Astrocyte (in vitro differentiated cells and primary cell): ENCODE measurements around the gene ACTR3C. TPM values are rescaled to one million over a fixed set of nuclear protein-coding genes. Genes with fewer than 3 reads are reported as not detected.
"Not testable (repeated sequence)": the region's sequence is repeated elsewhere in the genome, so short reads cannot be mapped to it uniquely, and the experiment has no call there.

ENCODE experiments used
- DNase-seq: peaks from one replicate; pipeline ENCODE4 v3.0.0-alpha.2; 2010; ENCODE audit warnings: low read depth
- FAIRE-seq: peaks from 2 replicates; lab custom pipeline; 2011; peaks lifted over from hg19 to GRCh38; lab: Jason Lieb, UNC
- H2AFZ ChIP-seq: 2 replicates; pipeline ENCODE4 v1.6.0; 2012; ENCODE audit warnings: low read depth, low read length, inconsistent platforms
- H3K27ac ChIP-seq: 2 replicates; pipeline ENCODE4 v1.5.1; 2011; ENCODE audit warnings: low read depth, low read length, inconsistent platforms
- H3K27me3 ChIP-seq: 2 replicates; pipeline ENCODE4 v1.6.0; 2011; ENCODE audit warnings: low read length, inconsistent platforms; ENCODE audit not compliant: insufficient read depth
- H3K36me3 ChIP-seq: 2 replicates; pipeline ENCODE4 v1.5.1; 2011; ENCODE audit warnings: low read length, inconsistent platforms; ENCODE audit not compliant: insufficient read depth
- H3K4me1 ChIP-seq: 2 replicates; pipeline ENCODE4 v1.5.1; 2011; ENCODE audit warnings: low read length, inconsistent platforms; ENCODE audit not compliant: insufficient read depth
- H3K4me2 ChIP-seq: 2 replicates; pipeline ENCODE4 v1.6.0; 2012; ENCODE audit warnings: low read length, inconsistent platforms
- H3K4me3 ChIP-seq: 2 replicates; pipeline ENCODE4 v1.5.1; 2011; ENCODE audit warnings: low read depth, mild to moderate bottlenecking, low read length, inconsistent platforms; ENCODE audit not compliant: insufficient read depth
- H3K79me2 ChIP-seq: 2 replicates; pipeline ENCODE4 v1.6.0; 2012; ENCODE audit warnings: mild to moderate bottlenecking, low read length, inconsistent platforms; ENCODE audit not compliant: insufficient read depth
- H3K9ac ChIP-seq: 2 replicates; pipeline ENCODE4 v1.6.0; 2012; ENCODE audit warnings: mild to moderate bottlenecking, low read length, inconsistent platforms
- H3K9me3 ChIP-seq: 2 replicates; pipeline ENCODE4 v1.5.1; 2012; ENCODE audit warnings: low read depth, mild to moderate bottlenecking, low read length, inconsistent platforms; ENCODE audit not compliant: insufficient read depth
- H4K20me1 ChIP-seq: 2 replicates; pipeline ENCODE4 v1.6.0; 2012; ENCODE audit warnings: low read length, inconsistent platforms; ENCODE audit not compliant: insufficient read depth
- H3K27ac Mint-ChIP-seq: one replicate; pipeline ENCODE4 v1.8.0; 2021; ENCODE audit warnings: mild to moderate bottlenecking, mixed read lengths; ENCODE audit not compliant: unreplicated experiment
- H3K27me3 Mint-ChIP-seq: one replicate; pipeline ENCODE4 v1.8.0; 2021; ENCODE audit warnings: low read depth, mixed read lengths; ENCODE audit not compliant: unreplicated experiment
- H3K36me3 Mint-ChIP-seq: one replicate; pipeline ENCODE4 v1.8.0; 2021; ENCODE audit warnings: low read depth, mixed read lengths; ENCODE audit not compliant: unreplicated experiment
- H3K4me1 Mint-ChIP-seq: one replicate; pipeline ENCODE4 v1.8.0; 2021; ENCODE audit warnings: low read depth, mixed read lengths; ENCODE audit not compliant: unreplicated experiment
- H3K4me3 Mint-ChIP-seq: one replicate; pipeline ENCODE4 v1.8.0; 2021; ENCODE audit warnings: mild to moderate bottlenecking, moderate library complexity, mixed read lengths; ENCODE audit not compliant: unreplicated experiment
- H3K9me3 Mint-ChIP-seq: one replicate; pipeline ENCODE4 v1.8.0; 2021; ENCODE audit warnings: mild to moderate bottlenecking, mixed read lengths; ENCODE audit not compliant: unreplicated experiment
- total RNA-seq: library from RNA; stranded (reverse); gene quantifications from 2 replicates; pipeline ENCODE4 v1.2.1, GENCODE V29; 2021

ACTR3C gene
- total RNA-seq, 1 donor from 2014 or later, result 0.25 TPM

DNA sequence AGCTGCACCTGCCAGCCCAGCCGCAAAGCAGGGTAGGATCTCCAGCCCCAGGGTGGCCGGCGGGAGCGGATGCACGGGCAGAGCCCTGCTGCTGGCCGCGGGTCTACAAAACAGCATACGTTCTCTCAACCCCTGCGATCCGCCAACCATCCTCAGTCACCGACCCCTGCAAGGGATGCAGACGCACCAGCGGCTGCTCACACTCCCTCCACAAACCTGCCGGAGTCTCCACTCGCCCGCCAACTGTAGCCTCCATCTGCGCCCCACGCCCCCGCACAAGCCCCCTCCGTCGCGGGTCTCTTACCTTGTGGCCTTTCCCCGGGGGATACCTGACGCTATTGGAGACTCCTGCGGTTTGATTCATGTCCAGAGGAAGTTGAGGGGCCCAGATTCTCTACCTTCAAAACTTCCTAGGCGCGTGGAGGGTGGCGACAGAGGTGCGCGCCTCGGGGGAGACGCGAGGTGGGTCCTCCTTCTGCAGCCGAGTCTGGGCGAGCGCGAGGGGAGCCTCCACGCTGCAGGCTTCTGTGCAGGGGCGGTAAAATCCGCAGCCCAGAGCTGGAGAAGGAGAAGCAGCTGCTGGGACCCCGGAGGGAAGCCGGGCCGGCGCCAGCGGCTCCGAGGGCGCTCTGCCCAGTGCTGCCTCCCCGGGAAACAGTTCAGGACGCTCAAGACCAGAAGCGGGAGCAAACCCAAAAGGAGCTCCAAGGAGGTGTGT is 103.2 kb downstream of the ACTR3C start:
- not testable (repeated sequence) for H3K4me2 ChIP-seq, H3K9me3 Mint-ChIP-seq, H2AFZ ChIP-seq, H3K27ac Mint-ChIP-seq, H3K4me1 ChIP-seq, H3K27me3 ChIP-seq, H4K20me1 ChIP-seq, H3K79me2 ChIP-seq, DNase-seq, H3K4me1 Mint-ChIP-seq, H3K9me3 ChIP-seq, H3K27ac ChIP-seq, H3K36me3 ChIP-seq, FAIRE-seq, H3K9ac ChIP-seq, H3K36me3 Mint-ChIP-seq, H3K4me3 ChIP-seq
- peaks cover 30% of the 10 kb centered on the region for H3K27me3 Mint-ChIP-seq
- peak overlapping the region; percentile 62 for H3K4me3 Mint-ChIP-seq

DNA sequence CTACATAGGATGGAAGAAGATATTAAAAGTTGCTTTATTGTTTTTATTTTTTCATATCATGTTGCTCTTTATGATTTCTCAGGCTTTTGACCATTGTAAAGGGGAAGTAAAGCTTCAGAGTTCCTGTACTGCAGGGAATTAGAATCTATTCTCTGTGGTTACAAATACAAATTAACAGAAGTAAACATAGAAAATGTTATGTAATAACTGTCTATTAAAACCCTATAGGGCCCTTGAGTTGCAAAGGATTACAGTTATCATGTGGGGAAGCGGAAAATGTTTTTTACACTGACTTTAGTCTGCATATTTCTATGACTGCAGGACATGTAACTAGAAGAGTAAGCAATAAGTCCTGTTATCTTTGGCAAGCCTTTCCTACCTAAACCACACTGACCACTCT is 116.5 kb downstream of the ACTR3C start:
- H3K4me2 ChIP-seq, H3K4me1 ChIP-seq, H3K4me1 Mint-ChIP-seq, H3K9ac ChIP-seq, H3K27me3 Mint-ChIP-seq, H3K79me2 ChIP-seq, H3K27ac ChIP-seq, H2AFZ ChIP-seq, H3K27me3 ChIP-seq, FAIRE-seq, DNase-seq, H3K36me3 Mint-ChIP-seq, H3K9me3 Mint-ChIP-seq, H3K36me3 ChIP-seq, H4K20me1 ChIP-seq, H3K9me3 ChIP-seq, H3K4me3 Mint-ChIP-seq, H3K27ac Mint-ChIP-seq, H3K4me3 ChIP-seq: not testable (repeated sequence)

DNA sequence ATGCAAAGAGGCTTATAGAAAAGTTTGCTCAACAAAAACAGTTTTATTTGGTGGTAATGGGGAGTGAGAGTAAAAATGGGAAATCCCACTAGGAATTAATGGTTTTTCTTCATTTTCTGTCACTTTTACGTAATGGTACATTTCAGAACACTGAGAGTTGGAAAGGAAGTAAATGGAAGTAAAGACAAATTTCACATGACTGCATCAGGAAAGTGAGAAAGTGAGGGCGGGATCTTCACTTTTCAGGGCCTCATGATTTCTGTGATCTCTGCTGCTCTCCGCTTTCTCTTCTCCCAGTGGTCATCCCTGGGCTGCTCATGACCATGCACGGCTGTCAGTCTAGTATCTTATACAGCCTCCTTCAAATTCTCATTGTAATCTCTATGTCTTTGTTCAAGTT is 117.5 kb downstream of the ACTR3C start:
- not testable (repeated sequence) for H4K20me1 ChIP-seq, H3K27me3 ChIP-seq, H3K36me3 Mint-ChIP-seq, H2AFZ ChIP-seq, H3K9me3 ChIP-seq, H3K27ac Mint-ChIP-seq, DNase-seq, H3K36me3 ChIP-seq, H3K79me2 ChIP-seq, H3K4me1 Mint-ChIP-seq, H3K4me3 ChIP-seq, H3K27me3 Mint-ChIP-seq, H3K9me3 Mint-ChIP-seq, FAIRE-seq, H3K4me2 ChIP-seq, H3K27ac ChIP-seq, H3K9ac ChIP-seq, H3K4me1 ChIP-seq, H3K4me3 Mint-ChIP-seq

DNA sequence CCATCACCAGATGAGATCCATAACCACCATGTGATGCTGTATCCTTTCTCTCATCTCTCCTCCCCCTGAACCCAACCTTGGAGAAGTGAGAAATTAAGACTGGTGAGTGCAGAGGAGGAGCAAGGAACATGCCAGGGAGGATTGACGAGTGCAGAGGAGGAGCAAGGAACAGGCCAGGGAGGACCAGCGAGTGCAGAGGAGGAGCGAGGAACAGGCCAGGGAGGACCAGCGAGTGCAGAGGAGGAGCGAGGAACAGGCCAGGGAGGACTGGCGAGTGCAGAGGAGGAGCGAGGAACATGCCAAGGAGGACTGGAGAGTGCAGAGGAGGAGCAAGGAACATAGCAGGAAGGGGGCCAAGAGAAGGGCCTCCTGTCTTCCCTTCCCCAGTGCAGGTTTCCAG is 118.8 kb downstream of the ACTR3C start:
- FAIRE-seq, H3K36me3 ChIP-seq, H3K36me3 Mint-ChIP-seq, DNase-seq, H3K79me2 ChIP-seq, H2AFZ ChIP-seq, H3K4me3 ChIP-seq, H3K4me1 Mint-ChIP-seq, H3K9me3 ChIP-seq, H3K27ac Mint-ChIP-seq, H4K20me1 ChIP-seq, H3K9ac ChIP-seq, H3K9me3 Mint-ChIP-seq, H3K4me2 ChIP-seq, H3K27me3 ChIP-seq, H3K4me3 Mint-ChIP-seq, H3K27ac ChIP-seq, H3K4me1 ChIP-seq, H3K27me3 Mint-ChIP-seq: not testable (repeated sequence)

DNA sequence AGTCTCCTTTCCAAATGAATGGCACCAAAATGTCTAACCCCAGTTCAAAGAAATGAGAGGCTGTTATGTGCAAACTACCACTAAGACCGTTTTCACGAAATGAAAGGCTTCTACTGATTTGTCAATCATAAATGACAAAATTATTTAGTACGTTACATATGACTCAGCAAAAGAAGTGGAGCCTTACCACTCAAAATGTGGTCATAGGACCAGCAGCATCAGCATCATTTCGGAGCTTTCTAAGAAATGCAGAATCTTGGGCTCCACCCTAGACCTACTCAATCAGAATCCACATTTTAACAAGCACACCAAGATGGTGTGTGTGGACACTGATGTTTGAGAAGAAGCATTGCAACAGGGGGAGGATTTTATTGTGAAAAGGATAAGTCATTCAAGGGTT is 120.5 kb downstream of the ACTR3C start:
- not testable (repeated sequence) for H3K9me3 Mint-ChIP-seq, DNase-seq, H3K27me3 Mint-ChIP-seq, H3K36me3 ChIP-seq, FAIRE-seq, H4K20me1 ChIP-seq, H3K4me2 ChIP-seq, H3K9me3 ChIP-seq, H3K79me2 ChIP-seq, H3K27ac Mint-ChIP-seq, H2AFZ ChIP-seq, H3K4me1 ChIP-seq, H3K9ac ChIP-seq, H3K4me3 Mint-ChIP-seq, H3K27ac ChIP-seq, H3K27me3 ChIP-seq, H3K36me3 Mint-ChIP-seq, H3K4me1 Mint-ChIP-seq, H3K4me3 ChIP-seq
